Kidney epithelial cell (primary cell): ENCODE measurements around the gene ZNF407. TPM values are rescaled to one million over a fixed set of nuclear protein-coding genes. Genes with fewer than 3 reads are reported as not detected.

Experiments used
- DNase-seq: peaks from one replicate; pipeline ENCODE4 v3.0.0-alpha.2; 2010; ENCODE audit warnings: low read depth
- H3K27me3 ChIP-seq: 2 replicates; pipeline ENCODE4 v1.6.0; 2011; ENCODE audit warnings: low read length; ENCODE audit not compliant: control insufficient read depth, insufficient read depth
- H3K36me3 ChIP-seq: 2 replicates; pipeline ENCODE4 v1.5.1; 2011; ENCODE audit warnings: low read length; ENCODE audit not compliant: control insufficient read depth, insufficient read depth
- H3K4me3 ChIP-seq: 2 replicates; pipeline ENCODE4 v1.5.1; 2011; ENCODE audit warnings: low read depth, mild to moderate bottlenecking, control low read depth, low read length
- CTCF ChIP-seq: IDR thresholded peaks from 2 replicates; pipeline ENCODE4 v1.5.1; 2011; ENCODE audit warnings: mild to moderate bottlenecking, moderate library complexity, low read length, control low read depth, inconsistent platforms; ENCODE audit not compliant: insufficient read depth, poor library complexity, severe bottlenecking
- total RNA-seq: library from RNA; depleted of rRNA; stranded (reverse); fragments of >200 nt; gene quantifications from 2 replicates; pipeline ENCODE4 v1.2.3, GENCODE V29; 2015

The ZNF407 gene
- total RNA-seq, 1 donor from 2014 or later, result 8.2 TPM

DNA sequence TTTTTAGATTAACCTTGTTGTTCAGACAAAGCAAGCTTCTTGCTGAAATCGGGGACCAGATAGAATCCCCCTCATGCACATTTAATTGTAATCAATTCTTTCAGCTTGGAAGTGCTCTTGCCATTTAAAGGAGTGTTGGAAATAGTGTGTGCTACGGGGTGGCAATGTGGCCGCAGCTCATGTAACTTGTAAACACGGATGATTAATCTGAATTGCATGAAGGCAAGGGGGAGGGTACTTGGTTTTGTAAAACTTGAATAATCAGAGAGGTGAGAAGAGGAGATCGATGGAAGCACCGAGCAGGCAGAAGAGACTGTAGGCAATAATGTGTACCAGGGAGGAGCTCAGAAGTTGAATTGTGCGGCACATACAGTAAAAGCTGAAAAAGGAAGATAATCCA lies 337.8 kb downstream of the ZNF407 start:
- Histone ChIP-seq H3K36me3 (no peaks in the 10 kb centered on the region), H3K27me3 (no peaks in the 10 kb centered on the region), H3K4me3 (no peak overlapping the region)
- no peak for DNase-seq
- TF ChIP-seq CTCF, result no peak

DNA sequence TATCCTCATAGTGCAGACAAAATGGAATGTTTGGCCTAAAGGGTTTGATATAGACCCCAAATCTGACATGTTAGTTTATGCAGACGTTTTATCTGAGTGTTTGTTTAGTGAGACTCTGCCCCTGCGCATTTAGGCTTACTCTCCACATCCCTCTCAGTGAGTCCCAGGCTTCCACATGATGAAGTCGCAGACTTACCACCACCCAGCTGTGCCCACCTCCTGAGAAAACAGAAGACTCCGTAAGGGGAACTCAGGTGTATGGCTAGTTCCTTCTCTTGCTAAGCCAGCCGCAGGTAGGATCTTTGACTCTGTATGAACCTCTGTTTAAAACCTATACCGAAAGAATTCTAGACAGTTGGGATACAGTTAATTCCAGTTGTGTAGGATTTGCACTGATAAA lies 338.7 kb downstream of the ZNF407 start:
- Histone ChIP-seq H3K27me3 (no peaks in the 10 kb centered on the region), H3K4me3 (no peak overlapping the region), H3K36me3 (no peaks in the 10 kb centered on the region)
- no peak for TF ChIP-seq CTCF
- DNase-seq, result no peak

DNA sequence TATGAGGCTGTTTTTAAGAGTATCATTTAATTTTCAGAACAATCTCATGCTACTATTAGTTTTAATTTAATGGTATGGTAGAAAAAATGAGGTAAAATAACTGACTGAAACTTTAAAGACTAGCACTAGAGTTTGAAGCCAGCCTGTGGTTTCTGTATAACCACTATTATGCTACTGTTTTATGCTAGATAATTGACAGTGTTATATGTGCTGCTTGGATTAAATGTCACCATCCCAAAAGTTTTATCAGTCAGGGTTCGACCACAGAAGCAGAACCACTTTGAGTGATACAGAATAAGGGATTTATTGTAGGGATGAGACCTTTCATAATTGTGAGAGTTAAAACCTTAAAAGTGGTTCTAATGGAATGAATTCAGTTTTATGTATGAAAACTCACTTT lies 339.6 kb downstream of the ZNF407 start:
- TF ChIP-seq CTCF, result no peak
- Histone ChIP-seq H3K27me3 (no peaks in the 10 kb centered on the region), H3K4me3 (no peak overlapping the region), H3K36me3 (no peaks in the 10 kb centered on the region)
- DNase-seq, result no peak

DNA sequence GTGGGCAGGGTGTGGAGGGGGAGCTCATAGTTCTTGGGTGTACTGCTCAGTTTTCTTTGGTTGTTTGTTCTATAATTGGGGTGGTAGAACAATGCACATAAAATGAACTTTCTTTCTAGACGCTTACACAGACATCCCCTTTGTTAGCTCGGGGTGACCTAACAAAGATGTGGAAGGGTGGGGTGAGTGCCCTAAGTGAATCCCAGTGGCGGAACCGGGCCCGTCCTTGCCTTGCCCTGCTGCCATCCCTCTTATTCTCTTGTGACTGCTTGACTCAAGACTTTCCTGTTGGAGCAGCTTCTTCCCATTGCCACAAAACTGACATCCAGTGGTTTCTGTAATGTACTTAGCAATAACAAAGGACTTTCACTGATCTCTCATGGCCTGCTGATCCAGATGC lies 343.2 kb downstream of the ZNF407 start:
- DNase-seq, result no peak
- Histone ChIP-seq H3K36me3 (no peaks in the 10 kb centered on the region), H3K27me3 (no peaks in the 10 kb centered on the region), H3K4me3 (no peak overlapping the region)
- no peak for TF ChIP-seq CTCF

DNA sequence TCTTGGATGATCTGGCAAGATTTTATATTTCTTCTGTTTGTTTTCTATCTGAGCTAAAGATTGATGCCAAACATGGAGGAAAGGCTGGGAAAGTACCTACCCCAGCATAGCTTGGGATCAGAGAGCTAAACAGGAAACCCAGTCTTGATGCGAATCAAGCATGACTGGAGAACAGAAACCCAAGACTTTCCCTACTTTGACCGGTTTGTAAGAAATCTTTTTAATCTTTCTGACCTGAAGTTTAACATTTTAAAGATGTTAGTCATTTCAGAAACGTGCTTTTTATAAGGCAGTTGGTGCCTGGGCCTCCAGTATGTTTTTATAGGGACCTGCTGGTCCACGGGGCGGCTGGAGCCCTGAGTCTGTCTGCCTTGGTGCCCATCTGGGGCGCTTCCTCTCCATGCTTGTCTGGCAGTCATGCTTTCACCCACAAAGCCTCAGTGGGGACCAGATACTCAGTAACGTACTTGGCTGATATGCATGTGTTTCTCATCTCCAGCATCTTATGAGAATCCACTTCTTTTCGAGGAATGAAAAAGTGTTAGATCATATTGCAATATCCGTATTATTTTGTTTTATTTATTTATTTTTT lies 344.7 kb downstream of the ZNF407 start:
- Histone ChIP-seq H3K36me3 (no peaks in the 10 kb centered on the region), H3K4me3 (no peak overlapping the region), H3K27me3 (no peaks in the 10 kb centered on the region)
- DNase-seq, result no peak
- no peak for TF ChIP-seq CTCF

DNA sequence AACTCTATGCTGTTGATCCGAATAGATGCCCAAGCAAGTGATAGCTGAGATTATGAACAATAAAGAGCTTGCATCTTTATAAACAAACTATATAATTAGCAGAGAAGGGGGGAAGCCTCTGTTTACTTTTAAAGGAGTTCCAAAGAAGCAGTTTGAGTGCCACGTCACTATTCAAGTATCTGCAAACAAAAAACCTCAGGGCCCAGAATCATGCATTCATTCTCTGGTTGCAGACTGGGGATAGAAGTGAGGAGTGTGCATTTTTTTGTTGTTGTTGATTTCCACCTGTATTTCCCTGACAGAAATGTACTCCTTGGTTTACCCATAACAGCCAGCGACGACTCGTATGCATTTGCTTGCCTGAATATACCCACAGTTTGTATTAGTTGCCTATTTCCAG lies 347.0 kb downstream of the ZNF407 start:
- Histone ChIP-seq H3K27me3 (no peaks in the 10 kb centered on the region), H3K4me3 (no peak overlapping the region), H3K36me3 (no peaks in the 10 kb centered on the region)
- no peak for TF ChIP-seq CTCF
- no peak for DNase-seq
